Calu3 (cell line): ENCODE results near the gene SLC38A9. TPM values are rescaled to one million over a fixed set of nuclear protein-coding genes. Genes with fewer than 3 reads are reported as not detected.
A peak's percentile ranks its signal among the peaks of the same experiment; 100 is the strongest.

Source experiments
- BruUV-seq: library from RNA; stranded (reverse); fragments of 400-500 nt; replicated peaks from 2 replicates; lab custom pipeline; 2021; lab: Mats Ljungman, UMichigan
- CTCF ChIA-PET: fragments of 300-600 bp; sonication (Branson Sonifier 250); formaldehyde crosslinking; loops from one replicate; lab custom pipeline; 2022; ENCODE audit warnings: antibody characterized with exemption; lab: Charles Lee
- DNase-seq: peaks from one replicate; pipeline ENCODE4 v3.0.0; 2022
- H3K27ac Mint-ChIP-seq: one replicate; pipeline ENCODE4 v1.8.0; 2022; ENCODE audit warnings: mixed read lengths; ENCODE audit not compliant: unreplicated experiment
- H3K27me3 Mint-ChIP-seq: one replicate; pipeline ENCODE4 v1.8.0; 2022; ENCODE audit warnings: mixed read lengths; ENCODE audit not compliant: unreplicated experiment
- H3K36me3 Mint-ChIP-seq: one replicate; pipeline ENCODE4 v1.8.0; 2022; ENCODE audit warnings: mild to moderate bottlenecking, moderate library complexity, mixed read lengths; ENCODE audit not compliant: insufficient read depth, unreplicated experiment
- H3K4me1 Mint-ChIP-seq: one replicate; pipeline ENCODE4 v1.8.0; 2022; ENCODE audit warnings: mild to moderate bottlenecking, low read depth, mixed read lengths; ENCODE audit not compliant: unreplicated experiment
- H3K4me3 Mint-ChIP-seq: one replicate; pipeline ENCODE4 v1.8.0; 2022; ENCODE audit warnings: mild to moderate bottlenecking, low read depth, moderate library complexity, mixed read lengths; ENCODE audit not compliant: unreplicated experiment
- H3K9me3 Mint-ChIP-seq: one replicate; pipeline ENCODE4 v1.8.0; 2022; ENCODE audit warnings: low read depth, mixed read lengths; ENCODE audit not compliant: unreplicated experiment
- CTCF ChIP-seq: fragments of 200-600 bp; IDR thresholded peaks from one replicate; pipeline ENCODE4 v1.8.0; 2022; ENCODE audit warnings: antibody characterized with exemption; ENCODE audit not compliant: unreplicated experiment
- intact Hi-C: fragments of 100-400 bp; cut with micrococcal nuclease; formaldehyde crosslinking; loops from one replicate; pipeline ENCODE4 v1.10.0; 2022; ENCODE audit not compliant: unreplicated experiment
- total RNA-seq: library from RNA; stranded (reverse); gene quantifications from 2 replicates; pipeline ENCODE4 v1.2.3, GENCODE V29; 2022

SLC38A9 gene
- total RNA-seq, 1 experiment from 2014 or later: 30.5 TPM

- no peak for DNase-seq
- TF ChIP-seq CTCF: no peak
- Mint-ChIP-seq H3K4me3 (no peak overlapping the region), H3K4me1 (peaks cover 14% of the 10 kb centered on the region), H3K36me3 (peaks cover 5% of the 10 kb centered on the region), H3K27ac (no peak overlapping the region), H3K9me3 (no peaks in the 10 kb centered on the region), H3K27me3 (no peaks in the 10 kb centered on the region)
- intact Hi-C loops: loop anchor here (1.0 to 5.0 kb wide), 6 partner anchors 145 to 520 kb away; partner anchors contain the start of gene CDC20B
- CTCF ChIA-PET: interaction anchor here (0.8 to 1.5 kb wide), 5 partner anchors 50 to 533 kb away, joined by 3 to 6 read pairs (median 4); no protein-coding TSS in a partner anchor
- BruUV-seq: no TSS peak
Observed at GRCh38 chr5:55692509-55692908, 19.6 kb downstream of the SLC38A9 start.

DNA sequence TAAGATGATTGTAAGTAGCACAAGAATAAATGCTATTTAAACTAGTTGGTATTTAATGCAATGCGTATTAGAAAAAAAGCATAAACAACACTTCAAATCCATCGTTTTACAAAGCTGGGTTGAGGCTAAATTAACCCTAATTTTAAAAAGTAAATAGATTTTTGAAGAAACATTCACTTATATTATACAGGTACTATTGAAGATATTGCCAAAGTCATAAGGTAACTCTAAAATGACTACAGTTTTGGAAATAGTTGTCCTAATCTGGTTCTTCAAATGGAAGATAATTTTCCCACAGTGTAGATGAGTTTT, 20.1 kb downstream of the SLC38A9 start:
- Mint-ChIP-seq H3K4me1 (peaks cover 14% of the 10 kb centered on the region), H3K27ac (no peak overlapping the region), H3K27me3 (no peaks in the 10 kb centered on the region), H3K9me3 (no peaks in the 10 kb centered on the region), H3K36me3 (peaks cover 5% of the 10 kb centered on the region), H3K4me3 (no peak overlapping the region)
- DNase-seq: no peak
- CTCF ChIA-PET: interaction anchor here (0.8 to 1.5 kb wide), 5 partner anchors 50 to 533 kb away, joined by 3 to 6 read pairs (median 4); no protein-coding TSS in a partner anchor
- TF ChIP-seq CTCF: no peak
- no TSS peak for BruUV-seq
- intact Hi-C loops: loop anchor here (1.0 to 5.0 kb wide), 6 partner anchors 145 to 519 kb away; partner anchors contain the start of gene CDC20B

- Mint-ChIP-seq H3K27ac (no peak overlapping the region), H3K27me3 (no peaks in the 10 kb centered on the region), H3K36me3 (no peaks in the 10 kb centered on the region), H3K4me1 (peaks cover 14% of the 10 kb centered on the region), H3K4me3 (no peak overlapping the region), H3K9me3 (no peaks in the 10 kb centered on the region)
- CTCF ChIA-PET: interaction anchor here (0.8 to 1.5 kb wide), 5 partner anchors 49 to 532 kb away, joined by 3 to 6 read pairs (median 4); no protein-coding TSS in a partner anchor
- BruUV-seq: no TSS peak
- intact Hi-C loops: loop anchor here (1.0 to 5.0 kb wide), 6 partner anchors 144 to 519 kb away; partner anchors contain the start of gene CDC20B
- peak; percentile 44 for TF ChIP-seq CTCF
- DNase-seq: no peak
Observed at GRCh38 chr5:55691265-55692105, 20.6 kb downstream of the SLC38A9 start.

- intact Hi-C loops: no loop called here
- no peaks in the 10 kb centered on the region for H3K36me3 Mint-ChIP-seq
- CTCF ChIA-PET: no interaction called here
- no TSS peak for BruUV-seq
- H3K4me3 Mint-ChIP-seq: no peak overlapping the region
- H3K27me3 Mint-ChIP-seq: no peaks in the 10 kb centered on the region
- no peak for TF ChIP-seq CTCF
- no peaks in the 10 kb centered on the region for H3K9me3 Mint-ChIP-seq
- no peak for DNase-seq
- H3K27ac Mint-ChIP-seq: no peak overlapping the region
- H3K4me1 Mint-ChIP-seq: no peaks in the 10 kb centered on the region
Observed at GRCh38 chr5:55682071-55682470, 30.1 kb downstream of the SLC38A9 start.
